GM04503 (cell line): ENCODE data around the gene NPDC1.

Experiments
- DNase-seq: peaks from one replicate; pipeline ENCODE4 v3.0.0-alpha.2; 2012; ENCODE audit warnings: low read depth

NPDC1 gene

GRCh38 chr9:136992819-136993369 lies 53.1 kb downstream of the NPDC1 start:
- DNase-seq: no peak

- peak; percentile 23 for DNase-seq
These were observed 53.8 kb downstream of the NPDC1 start, which contains the start of gene PAXX for GRCh38 chr9:136991993-136992818. Gene PAXX, plus strand, starts transcription at chr9:136992422. Its CDS starts 22 bp downstream, at chr9:136992444.

- no peak for DNase-seq
These were observed 55.6 kb downstream of the NPDC1 start for GRCh38 chr9:136990242-136990911.
